Neuronal stem cell (in vitro differentiated cells): Measurements from ENCODE around the gene CZIB.

Experiments used
- DNase-seq: peaks from one replicate; pipeline ENCODE4 v3.0.0-alpha.2; 2013; ENCODE audit warnings: low spot score
- H2AFZ ChIP-seq: one replicate; pipeline ENCODE4 v1.6.1; 2013; ENCODE audit warnings: mild to moderate bottlenecking, low read length, inconsistent platforms
- H2AK5ac ChIP-seq: 2 replicates; pipeline ENCODE4 v1.6.1; 2013; ENCODE audit warnings: low read depth, mild to moderate bottlenecking, inconsistent platforms, low read length, moderate library complexity, mixed read lengths
- H2BK120ac ChIP-seq: 2 replicates; pipeline ENCODE4 v1.6.1; 2013; ENCODE audit warnings: low read depth, mild to moderate bottlenecking, inconsistent platforms, low read length, moderate library complexity, mixed read lengths
- H2BK12ac ChIP-seq: one replicate; pipeline ENCODE4 v1.6.1; 2013; ENCODE audit warnings: low read length, inconsistent platforms
- H2BK15ac ChIP-seq: 2 replicates; pipeline ENCODE4 v1.6.1; 2013; ENCODE audit warnings: mild to moderate bottlenecking, low read length, inconsistent platforms, mixed read lengths
- H2BK5ac ChIP-seq: one replicate; pipeline ENCODE4 v1.6.1; 2013; ENCODE audit warnings: inconsistent platforms, mild to moderate bottlenecking, low read length, moderate library complexity
- H3K14ac ChIP-seq: one replicate; pipeline ENCODE4 v1.6.1; 2013; ENCODE audit warnings: low read length, inconsistent platforms
- H3K18ac ChIP-seq: 2 replicates; pipeline ENCODE4 v1.6.1; 2013; ENCODE audit warnings: low read length, inconsistent platforms
- H3K23ac ChIP-seq: 2 replicates; pipeline ENCODE4 v1.6.1; 2013; ENCODE audit warnings: low read depth, mild to moderate bottlenecking, mixed read lengths, low read length, inconsistent platforms; ENCODE audit not compliant: poor library complexity
- H3K27ac ChIP-seq: replicated peaks from 3 replicates; pipeline ENCODE4 v1.5.1; 2013; ENCODE audit warnings: low read length, inconsistent platforms
- H3K27me3 ChIP-seq, 3 experiments: 2 replicates each; pipeline ENCODE4 v1.6.1; 2013; ENCODE audit warnings: low read length in 3 of 3, mild to moderate bottlenecking in 2 of 3, inconsistent platforms in 1 of 3, low read depth in 1 of 3, mixed read lengths in 1 of 3, moderate library complexity in 1 of 3; ENCODE audit not compliant: control insufficient read depth in 3 of 3, insufficient read depth in 3 of 3
- H3K36me3 ChIP-seq, 2 donors: replicated peaks in 1 of 2; 2 replicates each; pipeline ENCODE4 v1.6.1; 2013; ENCODE audit warnings: low read length in 2 of 2; ENCODE audit not compliant: control insufficient read depth in 2 of 2, insufficient read depth in 2 of 2
- H3K4ac ChIP-seq: 2 replicates; pipeline ENCODE4 v1.6.1; 2013; ENCODE audit warnings: inconsistent platforms, mild to moderate bottlenecking, low read length, moderate library complexity
- H3K4me1 ChIP-seq, 2 donors: 1 replicate in 1 of 2; 2 replicates in 1 of 2; pipeline ENCODE4 v1.6.1; 2013; ENCODE audit warnings: low read length in 2 of 2, low read depth in 1 of 2; ENCODE audit not compliant: control insufficient read depth in 2 of 2, insufficient read depth in 1 of 2
- H3K4me2 ChIP-seq: one replicate; pipeline ENCODE4 v1.6.1; 2013; ENCODE audit warnings: mild to moderate bottlenecking, low read length, inconsistent platforms; ENCODE audit not compliant: insufficient read depth, poor library complexity, severe bottlenecking
- H3K4me3 ChIP-seq, 2 donors: 2 replicates each; pipeline ENCODE4 v1.5.1; 2013; ENCODE audit warnings: low read length in 2 of 2, mild to moderate bottlenecking in 2 of 2, inconsistent platforms in 1 of 2, moderate library complexity in 1 of 2
- H3K79me1 ChIP-seq: one replicate; pipeline ENCODE4 v1.6.1; 2013; ENCODE audit warnings: low read depth, mild to moderate bottlenecking, inconsistent platforms, low read length, moderate library complexity
- H3K9ac ChIP-seq: one replicate; pipeline ENCODE4 v1.6.1; 2013; ENCODE audit warnings: mild to moderate bottlenecking, low read depth, low read length, inconsistent platforms; ENCODE audit not compliant: poor library complexity
- H3K9me3 ChIP-seq, 2 donors: replicated peaks in 1 of 2; 2 replicates each; pipeline versions ENCODE3 to v1.6.1; 2013; ENCODE audit warnings: low read length in 2 of 2, mild to moderate bottlenecking in 2 of 2, inconsistent platforms in 1 of 2, low read depth in 1 of 2, mixed read lengths in 1 of 2, moderate library complexity in 1 of 2; ENCODE audit not compliant: control insufficient read depth in 2 of 2, insufficient read depth in 1 of 2
- H4K8ac ChIP-seq: one replicate; pipeline ENCODE4 v1.6.1; 2013; ENCODE audit warnings: low read depth, mild to moderate bottlenecking, inconsistent platforms, low read length, moderate library complexity
- H4K91ac ChIP-seq: one replicate; pipeline ENCODE4 v1.6.1; 2013; ENCODE audit warnings: low read length, low read depth, mild to moderate bottlenecking, inconsistent platforms; ENCODE audit not compliant: poor library complexity
- WGBS, 2 donors: extraction: QIAGEN DNeasy Blood & Tissue Kit; methylation state at CpG; one replicate each; pipeline ENCODE4 v1.1.7; 2013; ENCODE audit warnings: missing lambda C conversion rate in 2 of 2, mixed read lengths in 1 of 2; ENCODE audit not compliant: insufficient read length in 2 of 2, insufficient replicate concordance in 1 of 2; ENCODE audit errors: extremely low coverage in 2 of 2; 5-methylcytosine and 5-hydroxymethylcytosine counted together

CZIB gene

DNA sequence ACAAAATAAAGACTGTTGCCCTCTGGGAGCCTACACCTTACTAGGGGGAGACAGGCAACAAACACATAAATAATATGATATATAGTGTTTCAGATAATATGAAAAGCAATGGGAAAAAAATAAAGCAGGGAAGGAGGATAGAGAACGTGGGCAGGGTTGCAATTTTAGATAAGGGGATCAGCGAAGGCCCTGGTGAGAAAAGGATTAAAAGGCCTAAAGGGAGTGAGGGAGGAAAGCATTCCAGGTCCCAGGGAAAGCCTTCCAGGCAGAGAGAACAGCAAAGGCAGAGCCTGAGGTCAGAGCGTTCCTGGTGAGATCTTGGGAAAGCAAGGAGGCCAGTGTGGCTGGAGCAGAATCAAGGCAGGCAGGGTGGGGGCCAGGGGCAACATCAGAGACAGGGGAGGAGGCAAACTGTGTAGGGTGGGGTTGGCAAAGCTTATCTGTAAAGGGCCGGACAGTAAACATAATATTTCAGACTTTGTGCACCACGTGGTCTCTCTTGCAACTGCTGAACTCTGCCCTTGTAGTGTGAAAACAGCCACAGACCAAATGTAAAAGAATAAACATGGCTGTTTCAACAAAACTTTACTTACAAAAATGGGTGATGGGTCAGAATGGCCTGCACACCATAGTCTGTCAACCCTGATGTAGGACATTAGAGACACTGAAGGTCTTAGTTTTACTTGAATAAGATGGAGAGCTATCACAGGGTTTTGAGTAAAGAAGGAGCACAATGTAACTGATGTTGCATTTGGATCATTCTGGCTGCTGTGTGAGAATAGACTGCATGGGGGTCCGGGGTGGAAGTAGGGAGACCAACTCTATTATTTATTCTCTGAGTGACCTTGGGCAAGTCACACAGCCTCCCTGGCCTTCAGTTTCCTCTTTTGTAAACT, 37.1 kb downstream of the CZIB start:
- no peak overlapping the region for H4K91ac ChIP-seq
- H2AK5ac ChIP-seq: no peak overlapping the region
- H3K23ac ChIP-seq: no peak overlapping the region
- H2BK15ac ChIP-seq: no peak overlapping the region
- no peak for DNase-seq
- WGBS, 2 donors: no CpG with 5 or more reads among the region's 6 CpGs
- H2AFZ ChIP-seq: no peak overlapping the region
- H3K36me3 ChIP-seq: no peaks in the 10 kb centered on the region
- no peak overlapping the region for H4K8ac ChIP-seq
- no peak overlapping the region for H2BK120ac ChIP-seq
- H3K14ac ChIP-seq: no peak overlapping the region
- no peak overlapping the region for H2BK12ac ChIP-seq
- H3K9me3 ChIP-seq: no peaks in the 10 kb centered on the region
- H3K18ac ChIP-seq: no peak overlapping the region
- no peaks in the 10 kb centered on the region for H3K79me1 ChIP-seq
- H2BK5ac ChIP-seq: no peak overlapping the region
- no peak overlapping the region for H3K4me2 ChIP-seq
- no peak overlapping the region for H3K4me3 ChIP-seq
- no peak overlapping the region for H3K27ac ChIP-seq
- no peak overlapping the region for H3K9ac ChIP-seq
- peaks cover 0 to 43% (median 0%) of the 10 kb centered on the region in 3 experiments for H3K27me3 ChIP-seq
- H3K4me1 ChIP-seq: no peaks in the 10 kb centered on the region
- no peak overlapping the region for H3K4ac ChIP-seq

- no peak overlapping the region for H2BK5ac ChIP-seq
- no peak overlapping the region for H3K4me3 ChIP-seq
- H4K8ac ChIP-seq: no peak overlapping the region
- no peak overlapping the region for H3K4ac ChIP-seq
- H3K23ac ChIP-seq: no peak overlapping the region
- no peaks in the 10 kb centered on the region for H3K79me1 ChIP-seq
- no peak overlapping the region for H3K9ac ChIP-seq
- no peak overlapping the region for H2BK120ac ChIP-seq
- H2AFZ ChIP-seq: no peak overlapping the region
- H3K27ac ChIP-seq: no peak overlapping the region
- H3K36me3 ChIP-seq: no peaks in the 10 kb centered on the region
- H3K9me3 ChIP-seq: no peaks in the 10 kb centered on the region
- no peak overlapping the region for H3K18ac ChIP-seq
- H3K14ac ChIP-seq: no peak overlapping the region
- H3K4me1 ChIP-seq: no peaks in the 10 kb centered on the region
- H3K27me3 ChIP-seq: peaks cover 0 to 41% (median 0%) of the 10 kb centered on the region in 3 experiments
- no CpG with 5 or more reads among the region's 3 CpGs for WGBS, 2 donors
- no peak overlapping the region for H2BK15ac ChIP-seq
- H4K91ac ChIP-seq: no peak overlapping the region
- no peak overlapping the region for H3K4me2 ChIP-seq
- no peak overlapping the region for H2BK12ac ChIP-seq
- no peak overlapping the region for H2AK5ac ChIP-seq
- no peak for DNase-seq
These were observed 37.7 kb downstream of the CZIB start for GRCh38 chr1:53182716-53183094.

- Histone ChIP-seq H2AFZ (no peak overlapping the region), H2BK15ac (no peak overlapping the region), H3K23ac (no peak overlapping the region), H3K4me3 (no peak overlapping the region), H3K27ac (no peak overlapping the region), H3K18ac (no peak overlapping the region), H3K9ac (no peak overlapping the region), H2AK5ac (no peak overlapping the region), H3K4me2 (no peak overlapping the region), H4K91ac (no peak overlapping the region), H3K79me1 (no peaks in the 10 kb centered on the region), H3K4me1 (no peaks in the 10 kb centered on the region), H4K8ac (no peak overlapping the region), H2BK120ac (no peak overlapping the region), H3K14ac (no peak overlapping the region), H2BK5ac (no peak overlapping the region), H3K27me3 (peaks cover 0 to 36% (median 0%) of the 10 kb centered on the region in 3 experiments), H3K9me3 (no peaks in the 10 kb centered on the region), H3K36me3 (no peaks in the 10 kb centered on the region), H2BK12ac (no peak overlapping the region), H3K4ac (no peak overlapping the region)
- DNase-seq: peak; percentile 86
- WGBS, 2 donors: no CpG with 5 or more reads among the region's 16 CpGs
These were observed 38.3 kb downstream of the CZIB start for GRCh38 chr1:53182111-53182593.

- no peak overlapping the region for H3K14ac ChIP-seq
- H2AK5ac ChIP-seq: no peak overlapping the region
- no peak overlapping the region for H2BK15ac ChIP-seq
- H3K27ac ChIP-seq: no peak overlapping the region
- DNase-seq: no peak
- no peak overlapping the region for H2BK120ac ChIP-seq
- no peaks in the 10 kb centered on the region for H3K9me3 ChIP-seq
- H4K8ac ChIP-seq: no peak overlapping the region
- no peak overlapping the region for H2BK5ac ChIP-seq
- H3K36me3 ChIP-seq: no peaks in the 10 kb centered on the region
- no peak overlapping the region for H3K9ac ChIP-seq
- no peaks in the 10 kb centered on the region for H3K79me1 ChIP-seq
- no peaks in the 10 kb centered on the region for H3K4me1 ChIP-seq
- H3K27me3 ChIP-seq: peaks cover 0 to 36% (median 0%) of the 10 kb centered on the region in 3 experiments
- H3K18ac ChIP-seq: no peak overlapping the region
- H3K4me2 ChIP-seq: no peak overlapping the region
- H3K4me3 ChIP-seq: no peak overlapping the region
- no peak overlapping the region for H3K23ac ChIP-seq
- no peak overlapping the region for H4K91ac ChIP-seq
- H3K4ac ChIP-seq: no peak overlapping the region
- no peak overlapping the region for H2BK12ac ChIP-seq
- no peak overlapping the region for H2AFZ ChIP-seq
- WGBS, 2 donors: no CpG with 5 or more reads among the region's 5 CpGs
These were observed 39.5 kb downstream of the CZIB start for GRCh38 chr1:53180951-53181350.
